Kidney (tissue), 14 donors: ENCODE data around the gene RDH14. TPM values are rescaled to one million over a fixed set of nuclear protein-coding genes. Genes with fewer than 3 reads are reported as not detected.

ENCODE experiments used
- DNase-seq, 5 donors: peaks; one replicate each; pipeline ENCODE4 v3.0.0-alpha.2; 2013 to 2020
- FAIRE-seq: peaks from 2 replicates; lab custom pipeline; 2012; peaks lifted over from hg19 to GRCh38; lab: Jason Lieb, UNC
- H3K27ac ChIP-seq, 2 donors: one replicate each; pipeline ENCODE4 v1.7.0; 2013; ENCODE audit warnings: low read depth in 2 of 2, low read length in 2 of 2, inconsistent platforms in 1 of 2
- H3K27me3 ChIP-seq: one replicate; pipeline ENCODE4 v1.7.1; 2013; ENCODE audit warnings: low read length, inconsistent platforms; ENCODE audit not compliant: control insufficient read depth, insufficient read depth
- H3K36me3 ChIP-seq, 3 donors: one replicate each; pipeline versions ENCODE4 v1.7.0 to v1.7.1; 2013; ENCODE audit warnings: low read length in 3 of 3, control low read depth in 1 of 3, inconsistent platforms in 1 of 3; ENCODE audit not compliant: insufficient read depth in 3 of 3, control insufficient read depth in 2 of 3
- H3K4me1 ChIP-seq, 3 donors: one replicate each; pipeline versions ENCODE4 v1.7.0 to v1.7.1; 2013; ENCODE audit warnings: low read length in 3 of 3, inconsistent platforms in 1 of 3, low read depth in 1 of 3; ENCODE audit not compliant: control insufficient read depth in 2 of 3, insufficient read depth in 2 of 3
- H3K4me3 ChIP-seq, 3 donors: one replicate each; pipeline versions ENCODE4 v1.7.0 to v1.8.1; 2013; ENCODE audit warnings: low read length in 3 of 3, control low read depth in 1 of 3, inconsistent platforms in 1 of 3
- H3K9ac ChIP-seq, 3 donors: one replicate each; pipeline versions ENCODE4 v1.7.0 to v1.7.1; 2013; ENCODE audit warnings: low read length in 3 of 3, control low read depth in 1 of 3, inconsistent platforms in 1 of 3
- H3K9me3 ChIP-seq, 3 donors: one replicate each; pipeline versions ENCODE4 v1.7.0 to v1.7.1; 2013; ENCODE audit warnings: low read length in 3 of 3, control low read depth in 1 of 3, inconsistent platforms in 1 of 3; ENCODE audit not compliant: control insufficient read depth in 2 of 3, insufficient read depth in 1 of 3
- intact Hi-C: fragments of 100-400 bp; cut with DNase I; formaldehyde crosslinking; loops from one replicate; pipeline ENCODE4 v1.11.1; 2022
- polyA plus RNA-seq: library from polyadenylated mRNA; stranded (reverse); fragments of 350-450 nt; fragmentation: Illumina TruSeq; extraction: RNeasy Lipid Tissue Mini Kit (QIAGEN cat#74804); gene quantifications from one replicate; pipeline ENCODE4 v1.2.3, GENCODE V29; 2014; ENCODE audit warnings: low read depth, low replicate concordance; ENCODE audit not compliant: insufficient read depth
- total RNA-seq: library from RNA; stranded (reverse); fragmentation: NEBNext Ultra II Directional; extraction: Animal tissue kit (Norgen Biotek cat#: 25700); gene quantifications from one replicate; pipeline ENCODE4 v1.2.1, GENCODE V29; 2021
- TF ChIP-seq, protein P1 (sequence below): IDR thresholded peaks from 3 replicates; pipeline ENCODE4 v1.5.1; 2012; ENCODE audit warnings: mild to moderate bottlenecking, moderate library complexity, borderline replicate concordance; ENCODE audit not compliant: insufficient read depth; ENCODE audit errors: extremely low read depth
- donor health status: control.
- donor health status: control.
- donor health status: control.
- donor health status: control.
- donor health status: control.
- donor health status: DM: yes; HTN: yes; CAD: no.
- donor health status: Normal renal cell carcinoma (clear cell type).

RDH14 gene
- total and polyA plus RNA-seq, 2 donors from 2014 or later, result 22.1 to 31.6 TPM

DNA sequence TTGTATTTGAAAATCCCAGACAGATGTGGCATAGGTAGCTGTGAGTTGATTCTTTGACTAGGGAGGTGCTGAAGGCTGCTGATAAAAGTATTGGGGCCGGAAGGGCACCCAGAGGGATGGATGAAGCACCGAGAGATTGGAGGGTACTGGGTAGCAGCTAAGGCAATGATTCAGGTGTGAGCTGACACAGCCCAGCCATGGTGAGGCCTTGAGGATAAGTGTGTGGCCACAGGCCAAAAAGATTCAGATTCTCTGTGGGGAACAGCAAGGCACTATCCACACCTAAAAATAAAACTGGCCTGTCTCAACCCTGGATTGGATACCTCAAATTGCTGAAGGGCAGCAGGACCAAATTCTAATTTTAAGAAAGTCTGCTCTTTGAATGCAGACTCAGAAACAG lies 35.2 kb downstream of the RDH14 start:
- DNase-seq, result no peak
- Histone ChIP-seq H3K27me3 (no peaks in the 10 kb centered on the region), H3K4me1 (peaks cover 0 to 2% (median 0%) of the 10 kb centered on the region in 3 donors), H3K36me3 (no peaks in the 10 kb centered on the region), H3K27ac (no peak overlapping the region), H3K9me3 (no peaks in the 10 kb centered on the region), H3K4me3 (no peak overlapping the region), H3K9ac (no peak overlapping the region)
- FAIRE-seq, result no peak
- TF ChIP-seq, protein P1, sequence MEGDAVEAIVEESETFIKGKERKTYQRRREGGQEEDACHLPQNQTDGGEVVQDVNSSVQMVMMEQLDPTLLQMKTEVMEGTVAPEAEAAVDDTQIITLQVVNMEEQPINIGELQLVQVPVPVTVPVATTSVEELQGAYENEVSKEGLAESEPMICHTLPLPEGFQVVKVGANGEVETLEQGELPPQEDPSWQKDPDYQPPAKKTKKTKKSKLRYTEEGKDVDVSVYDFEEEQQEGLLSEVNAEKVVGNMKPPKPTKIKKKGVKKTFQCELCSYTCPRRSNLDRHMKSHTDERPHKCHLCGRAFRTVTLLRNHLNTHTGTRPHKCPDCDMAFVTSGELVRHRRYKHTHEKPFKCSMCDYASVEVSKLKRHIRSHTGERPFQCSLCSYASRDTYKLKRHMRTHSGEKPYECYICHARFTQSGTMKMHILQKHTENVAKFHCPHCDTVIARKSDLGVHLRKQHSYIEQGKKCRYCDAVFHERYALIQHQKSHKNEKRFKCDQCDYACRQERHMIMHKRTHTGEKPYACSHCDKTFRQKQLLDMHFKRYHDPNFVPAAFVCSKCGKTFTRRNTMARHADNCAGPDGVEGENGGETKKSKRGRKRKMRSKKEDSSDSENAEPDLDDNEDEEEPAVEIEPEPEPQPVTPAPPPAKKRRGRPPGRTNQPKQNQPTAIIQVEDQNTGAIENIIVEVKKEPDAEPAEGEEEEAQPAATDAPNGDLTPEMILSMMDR, result no peak
- intact Hi-C loops, result no loop called here

DNA sequence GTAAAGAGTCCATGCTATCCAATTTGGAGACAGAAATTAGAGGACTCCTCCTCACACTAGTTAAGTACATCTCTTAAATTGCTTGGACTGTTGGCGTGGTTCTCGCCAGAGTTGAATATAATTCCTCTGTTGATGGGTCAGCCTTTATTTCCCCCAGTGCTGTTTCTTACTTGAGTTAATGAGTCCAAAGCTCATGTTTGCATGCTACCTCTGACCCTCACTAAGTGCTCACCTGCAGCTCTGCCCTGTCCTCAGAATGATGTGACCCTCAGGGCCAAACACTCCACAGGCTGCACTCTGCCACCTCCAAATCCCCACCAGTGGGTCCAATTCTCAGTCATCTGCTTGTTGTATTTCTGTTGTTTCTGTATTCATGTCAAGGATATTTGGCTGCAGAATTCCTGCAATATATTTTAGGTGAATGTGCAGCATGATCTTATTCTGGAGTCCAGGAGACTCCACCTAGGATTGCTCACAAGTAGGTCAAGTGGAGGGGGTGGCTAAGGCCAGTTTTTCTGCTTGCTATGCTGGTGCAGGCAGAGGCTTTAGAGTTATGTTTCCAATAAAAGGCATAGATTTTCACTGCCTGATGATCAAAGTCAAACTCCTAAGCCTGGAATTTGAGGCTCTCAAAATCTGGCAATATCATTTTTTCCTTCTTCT lies 37.8 kb downstream of the RDH14 start:
- Histone ChIP-seq H3K9ac (no peak overlapping the region), H3K4me3 (no peak overlapping the region), H3K27ac (no peak overlapping the region), H3K9me3 (no peaks in the 10 kb centered on the region), H3K27me3 (no peaks in the 10 kb centered on the region), H3K4me1 (peaks cover 0 to 2% (median 0%) of the 10 kb centered on the region in 3 donors), H3K36me3 (no peaks in the 10 kb centered on the region)
- intact Hi-C loops, result loop anchor here (5.0 kb wide), 1 partner anchor 1340 kb away; no protein-coding TSS in a partner anchor
- TF ChIP-seq, protein P1, result no peak
- DNase-seq, result no peak
- FAIRE-seq, result no peak

DNA sequence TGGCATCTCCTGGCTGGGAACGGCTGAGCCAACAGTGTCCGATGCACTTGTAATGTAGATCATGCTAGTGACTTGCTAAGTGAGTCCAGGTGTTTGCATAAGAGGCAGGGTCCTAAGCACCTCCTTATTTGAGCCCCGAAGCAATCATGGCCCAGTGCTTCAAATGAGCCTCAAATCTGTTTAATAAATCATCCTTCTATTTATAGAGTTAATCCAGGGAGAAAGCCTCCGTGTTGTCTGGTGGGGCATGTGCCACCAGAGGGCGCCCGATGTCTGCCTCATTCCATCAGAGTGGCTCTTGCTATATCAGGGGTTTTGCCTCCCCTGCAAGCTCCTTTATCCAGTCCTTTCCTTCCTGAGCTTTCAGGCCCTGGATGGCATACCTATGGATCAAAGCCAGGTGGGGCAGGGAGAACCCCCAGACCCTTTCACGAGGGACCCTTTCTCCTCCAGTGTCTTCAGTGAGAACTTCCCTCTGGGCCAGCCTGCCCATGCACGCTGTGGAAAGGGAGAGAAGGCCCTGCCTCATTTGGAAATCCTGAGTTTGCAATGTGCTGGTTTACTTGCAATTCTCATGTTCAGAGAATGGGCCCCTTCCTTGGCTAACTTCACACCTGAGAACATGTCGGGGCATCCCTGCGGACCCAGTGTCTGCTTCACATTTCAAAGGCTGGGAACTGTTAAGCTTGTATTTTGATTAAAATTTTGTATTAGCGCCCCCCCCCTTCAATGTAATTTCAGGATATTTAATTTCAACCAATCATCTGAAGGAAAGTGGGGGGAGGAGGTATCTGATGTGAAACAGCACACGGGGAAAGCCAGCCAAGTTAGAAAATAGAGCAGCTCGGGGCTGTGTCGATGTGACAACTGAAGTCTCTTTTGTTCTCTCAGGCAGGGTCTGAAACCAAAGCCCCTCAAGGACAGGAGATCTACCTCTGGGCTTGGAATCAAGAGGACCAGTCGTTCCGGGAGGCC lies 39.7 kb downstream of the RDH14 start:
- DNase-seq (peak; percentile 87 to 93 (median 91)), FAIRE-seq (no peak)
- TF ChIP-seq, protein P1, result peak; percentile 86
- H3K9me3 ChIP-seq, result no peaks in the 10 kb centered on the region
- H3K9ac ChIP-seq, result no peak overlapping the region
- intact Hi-C loops, result loop anchor here (5.0 kb wide), 1 partner anchor 1342 kb away; no protein-coding TSS in a partner anchor
- no peaks in the 10 kb centered on the region for H3K36me3 ChIP-seq
- peaks cover 0 to 5% (median 0%) of the 10 kb centered on the region in 3 donors for H3K4me1 ChIP-seq
- no peak overlapping the region for H3K27ac ChIP-seq
- H3K4me3 ChIP-seq, result no peak overlapping the region
- H3K27me3 ChIP-seq, result no peaks in the 10 kb centered on the region
